Osteoblast (primary cell): ENCODE results near the gene MIER1. TPM values are rescaled to one million over a fixed set of nuclear protein-coding genes. Genes with fewer than 3 reads are reported as not detected.
A peak's percentile ranks its signal among the peaks of the same experiment; 100 is the strongest.

Experiments
- DNase-seq: peaks from one replicate; pipeline ENCODE4 v3.0.0; 2011; ENCODE audit warnings: low spot score, mixed read lengths; ENCODE audit not compliant: insufficient read length; ENCODE audit errors: missing footprints
- H2AFZ ChIP-seq: 2 replicates; pipeline ENCODE4 v1.6.0; 2011; ENCODE audit warnings: mild to moderate bottlenecking, low read length
- H3K27ac ChIP-seq: 2 replicates; pipeline ENCODE4 v1.5.1; 2011; ENCODE audit warnings: mild to moderate bottlenecking, low read depth, low read length, moderate library complexity
- H3K27me3 ChIP-seq: 2 replicates; pipeline ENCODE4 v1.6.0; 2012; ENCODE audit warnings: mild to moderate bottlenecking, control low read depth, inconsistent platforms, low read length, moderate library complexity; ENCODE audit not compliant: insufficient read depth
- H3K36me3 ChIP-seq: 2 replicates; pipeline ENCODE4 v1.5.1; 2011; ENCODE audit warnings: mild to moderate bottlenecking, low read length, control low read depth, moderate library complexity; ENCODE audit not compliant: insufficient read depth
- H3K4me1 ChIP-seq: 2 replicates; pipeline ENCODE4 v1.5.1; 2011; ENCODE audit warnings: mild to moderate bottlenecking, low read length, control low read depth, moderate library complexity; ENCODE audit not compliant: insufficient read depth
- H3K4me2 ChIP-seq: 2 replicates; pipeline ENCODE4 v1.6.0; 2011; ENCODE audit warnings: mild to moderate bottlenecking, low read length; ENCODE audit not compliant: insufficient read depth
- H3K4me3 ChIP-seq: fragments of 200-600 bp; sonication (generic); 3 replicates; pipeline ENCODE4 v1.5.1; 2012; ENCODE audit warnings: mild to moderate bottlenecking, low read length, inconsistent platforms; ENCODE audit not compliant: insufficient read depth
- H3K79me2 ChIP-seq: 2 replicates; pipeline ENCODE4 v1.6.0; 2012; ENCODE audit warnings: mild to moderate bottlenecking, low read length, control low read depth, inconsistent platforms; ENCODE audit not compliant: insufficient read depth
- H3K9me3 ChIP-seq: 2 replicates; pipeline ENCODE4 v1.5.1; 2011; ENCODE audit warnings: low read depth, low read length, control low read depth
- H4K20me1 ChIP-seq: 2 replicates; pipeline ENCODE4 v1.6.0; 2012; ENCODE audit warnings: mild to moderate bottlenecking, low read length, control low read depth; ENCODE audit not compliant: insufficient read depth
- CTCF ChIP-seq: IDR thresholded peaks from 2 replicates; pipeline ENCODE4 v1.5.1; 2011; ENCODE audit warnings: mild to moderate bottlenecking, low read depth, low read length, moderate library complexity; ENCODE audit errors: extremely low read depth
- total RNA-seq: library from RNA; depleted of rRNA; stranded (reverse); fragments of >200 nt; gene quantifications from 2 replicates; pipeline ENCODE4 v1.2.3, GENCODE V29; 2012

Gene MIER1
- total RNA-seq, 1 donor = 53.2 TPM

- Histone ChIP-seq H2AFZ (no peak overlapping the region), H3K4me2 (no peak overlapping the region)
Measured at GRCh38 chr1:67013573-67013972, 88.8 kb downstream of the MIER1 start.

GRCh38 chr1:67018574-67018973 lies 93.8 kb downstream of the MIER1 start:
- no peak for DNase-seq

More at GRCh38 chr1:67013573-67013972, 88.8 kb downstream of the MIER1 start:
- peak overlapping the region; percentile 7 for H3K27ac ChIP-seq
- TF ChIP-seq CTCF = no peak
- H3K36me3 ChIP-seq = peaks cover 7% of the 10 kb centered on the region
- no peaks in the 10 kb centered on the region for H3K79me2 ChIP-seq
- H4K20me1 ChIP-seq = no peaks in the 10 kb centered on the region
- H3K9me3 ChIP-seq = no peaks in the 10 kb centered on the region
- H3K4me3 ChIP-seq = no peak overlapping the region
- H3K27me3 ChIP-seq = no peaks in the 10 kb centered on the region
- peaks cover 2% of the 10 kb centered on the region for H3K4me1 ChIP-seq
- peak; percentile 47 for DNase-seq

GRCh38 chr1:67019121-67019520 lies 94.3 kb downstream of the MIER1 start:
- DNase-seq = no peak
- Histone ChIP-seq H3K4me3 (no peak overlapping the region), H4K20me1 (no peaks in the 10 kb centered on the region), H3K79me2 (no peaks in the 10 kb centered on the region), H3K4me2 (peak overlapping the region; percentile 43), H3K36me3 (peaks cover 8% of the 10 kb centered on the region), H3K4me1 (peaks cover 30% of the 10 kb centered on the region), H3K27ac (peak overlapping the region; percentile 56), H2AFZ (peak overlapping the region; percentile 9), H3K27me3 (no peaks in the 10 kb centered on the region), H3K9me3 (no peaks in the 10 kb centered on the region)
- TF ChIP-seq CTCF = no peak

More at GRCh38 chr1:67018574-67018973, 93.8 kb downstream of the MIER1 start:
- Histone ChIP-seq H3K79me2 (no peaks in the 10 kb centered on the region), H3K4me1 (peaks cover 30% of the 10 kb centered on the region), H3K9me3 (no peaks in the 10 kb centered on the region), H3K27me3 (no peaks in the 10 kb centered on the region), H3K36me3 (peaks cover 8% of the 10 kb centered on the region), H2AFZ (no peak overlapping the region), H3K4me2 (no peak overlapping the region), H3K4me3 (no peak overlapping the region), H4K20me1 (no peaks in the 10 kb centered on the region), H3K27ac (peak overlapping the region; percentile 56)
- TF ChIP-seq CTCF = no peak

GRCh38 chr1:67019600-67020136 lies 94.9 kb downstream of the MIER1 start:
- H4K20me1 ChIP-seq = no peaks in the 10 kb centered on the region
- no peaks in the 10 kb centered on the region for H3K79me2 ChIP-seq
- no peak for TF ChIP-seq CTCF
- DNase-seq = peak; percentile 43
- peaks cover 8% of the 10 kb centered on the region for H3K36me3 ChIP-seq
- no peaks in the 10 kb centered on the region for H3K27me3 ChIP-seq
- H3K4me3 ChIP-seq = no peak overlapping the region
- peak overlapping the region; percentile 43 for H3K4me2 ChIP-seq
- peak overlapping the region; percentile 56 for H3K27ac ChIP-seq
- H2AFZ ChIP-seq = peak overlapping the region; percentile 9
- peaks cover 30% of the 10 kb centered on the region for H3K4me1 ChIP-seq
- no peaks in the 10 kb centered on the region for H3K9me3 ChIP-seq
